Adrenal gland (tissue), 12 donors: ENCODE data around the gene CACNA1H. TPM values are rescaled to one million over a fixed set of nuclear protein-coding genes. Genes with fewer than 3 reads are reported as not detected.
A peak's percentile ranks its signal among the peaks of the same experiment; 100 is the strongest.

ENCODE experiments used
- DNase-seq, 7 donors: peaks; one replicate each; pipeline ENCODE4 v3.0.0-alpha.2; 2019 to 2020
- H3K27ac ChIP-seq, 5 donors: fragments of 200-600 bp; sonication (generic) in 4 of 5; 1 replicate in 3 of 5; 2 replicates in 2 of 5; pipeline versions ENCODE4 v1.5.1 to v1.8.0; 2016 to 2020; ENCODE audit warnings: mild to moderate bottlenecking in 1 of 5
- H3K27me3 ChIP-seq: fragments of 200-600 bp; 2 replicates; pipeline ENCODE4 v1.8.0; 2021
- H3K36me3 ChIP-seq, 2 donors: fragments of 200-600 bp; replicated peaks in 1 of 2; 1 replicate in 1 of 2; 2 replicates in 1 of 2; pipeline versions ENCODE4 v1.5.1 to v1.8.0; 2018 to 2022
- H3K4me1 ChIP-seq, 2 donors: fragments of 200-600 bp; replicated peaks in 1 of 2; 1 replicate in 1 of 2; 2 replicates in 1 of 2; pipeline versions ENCODE4 v1.5.1 to v1.8.0; 2018 to 2021
- H3K4me3 ChIP-seq, 4 donors: fragments of 200-600 bp; sonication (generic) in 3 of 4; one replicate each; pipeline ENCODE4 v1.5.1; 2016 to 2018
- H3K9me3 ChIP-seq, 3 donors: fragments of 200-600 bp; sonication (generic) in 1 of 3; replicated peaks in 1 of 3; 1 replicate in 2 of 3; 2 replicates in 1 of 3; pipeline versions ENCODE4 v1.5.1 to v1.8.0; 2016 to 2021
- CTCF ChIP-seq, 6 experiments: fragments of 450-650 bp in 4 of 6; fragments of 200-600 bp in 2 of 6; sonication (generic) in 1 of 6; IDR thresholded peaks; 1 replicate in 5 of 6; 2 replicates in 1 of 6; pipeline versions ENCODE4 v1.5.1 to v1.8.0; 2016 to 2021; ENCODE audit warnings: antibody characterized with exemption in 6 of 6, mild to moderate bottlenecking in 2 of 6, moderate library complexity in 1 of 6
- POLR2A ChIP-seq, 2 donors: fragments of 450-650 bp; IDR thresholded peaks; one replicate each; pipeline ENCODE4 v1.6.1; 2017; ENCODE audit warnings: antibody characterized with exemption in 2 of 2, mild to moderate bottlenecking in 2 of 2, moderate library complexity in 1 of 2
- WGBS, 4 donors: extraction: QIAGEN DNeasy Blood & Tissue Kit in 2 of 4; methylation state at CpG; one replicate each; pipeline versions ENCODE4 v1.1.5 to v1.1.7; 2013 to 2017; 5-methylcytosine and 5-hydroxymethylcytosine counted together
- intact Hi-C, 2 donors: fragments of 100-400 bp; cut with DNase I; formaldehyde crosslinking; loops; one replicate each; pipeline versions ENCODE4 v1.14.1 to v1.15.0; 2022 to 2023
- polyA plus RNA-seq, 3 donors: library from polyadenylated mRNA; stranded (reverse); fragments of 200-250 nt in 2 of 3; fragments of 350-450 nt in 1 of 3; fragmentation: Illumina TruSeq in 1 of 3; extraction: RNeasy Lipid Tissue Mini Kit (QIAGEN cat#74804) in 1 of 3; gene quantifications; one replicate each; pipeline ENCODE4 v1.2.3, GENCODE V29; 2013 to 2014
- total RNA-seq, 9 donors: library from RNA; depleted of rRNA in 4 of 9; stranded (reverse); fragments of >200 nt in 4 of 9; fragments of 120-200 nt in 1 of 9; fragmentation: NEBNext Ultra II Directional in 1 of 9; extraction: Animal tissue kit (Norgen Biotek cat#: 25700) in 1 of 9; gene quantifications; one replicate each; pipeline versions ENCODE4 v1.1.0 to v1.2.4, GENCODE V29; 2013 to 2023
- donor health status: healthy with polysubstance abuse.
- donor health status: Bipolar disorder and iron deficiency.
- donor health status: DM: yes; HTN: yes; CAD: no.
- donor health status: DM: no; HTN: no; CAD: no.
- donor health status: DM: no; HTN: no; CAD: no.
- donor health status: DM: yes; HTN: yes; CAD: no.

The CACNA1H gene
- total and polyA plus RNA-seq, 12 donors, result 14.0 to 121 (median 34.9) TPM

GRCh38 chr16:1201444-1201843 lies 48.5 kb downstream of the CACNA1H start:
- Histone ChIP-seq H3K4me3 (no peak overlapping the region), H3K27me3 (no peaks in the 10 kb centered on the region), H3K9me3 (no peaks in the 10 kb centered on the region), H3K4me1 (no peaks in the 10 kb centered on the region), H3K27ac (no peak overlapping the region), H3K36me3 (no peaks in the 10 kb centered on the region)
- no peak for TF ChIP-seq CTCF (IDR thresholded peaks at IDR 0.05)
- no peak for TF ChIP-seq POLR2A (IDR thresholded peaks at IDR 0.05)
- 92 to 96% (median 94%) methylated on average over 12 to 25 of the region's 25 CpGs for WGBS, 4 donors
- intact Hi-C loops, result no loop called here
- no peak for DNase-seq

GRCh38 chr16:1202274-1202673 lies 49.4 kb downstream of the CACNA1H start:
- TF ChIP-seq CTCF (IDR thresholded peaks at IDR 0.05), result no peak
- TF ChIP-seq POLR2A (IDR thresholded peaks at IDR 0.05), result no peak
- Histone ChIP-seq H3K4me3 (no peak overlapping the region), H3K27ac (no peak overlapping the region), H3K4me1 (no peaks in the 10 kb centered on the region), H3K27me3 (no peaks in the 10 kb centered on the region), H3K36me3 (no peaks in the 10 kb centered on the region), H3K9me3 (no peaks in the 10 kb centered on the region)
- no peak for DNase-seq
- 90 to 96% (median 95%) methylated on average over 13 to 18 of the region's 18 CpGs for WGBS, 4 donors
- intact Hi-C loops, result no loop called here

- Histone ChIP-seq H3K4me1 (no peaks in the 10 kb centered on the region), H3K36me3 (no peaks in the 10 kb centered on the region), H3K27me3 (no peaks in the 10 kb centered on the region), H3K27ac (no peak overlapping the region), H3K9me3 (no peaks in the 10 kb centered on the region), H3K4me3 (no peak overlapping the region)
- DNase-seq, result no peak
- 82 to 94% (median 86%) methylated on average over 6 to 17 of the region's 21 CpGs; no CpG with 5 or more reads in 1 of the 4 donors for WGBS, 4 donors
- intact Hi-C loops, result no loop called here
- TF ChIP-seq CTCF (IDR thresholded peaks at IDR 0.05) (no peak), POLR2A (IDR thresholded peaks at IDR 0.05) (no peak)
Observed at GRCh38 chr16:1204933-1205332, 52.0 kb downstream of the CACNA1H start.

GRCh38 chr16:1206326-1206725 lies 53.4 kb downstream of the CACNA1H start:
- H3K27ac ChIP-seq, result no peak overlapping the region
- H3K4me3 ChIP-seq, result no peak overlapping the region
- 66 to 79% (median 69%) methylated on average over 2 to 9 of the region's 9 CpGs for WGBS, 4 donors
- H3K4me1 ChIP-seq, result no peaks in the 10 kb centered on the region
- peak in 1 of 7 donors; percentile 19 for DNase-seq
- TF ChIP-seq POLR2A (IDR thresholded peaks at IDR 0.05) (no peak), CTCF (IDR thresholded peaks at IDR 0.05) (no peak)
- no peaks in the 10 kb centered on the region for H3K9me3 ChIP-seq
- no peaks in the 10 kb centered on the region for H3K27me3 ChIP-seq
- peaks cover 0 to 10% of the 10 kb centered on the region in 2 donors for H3K36me3 ChIP-seq
- intact Hi-C loops, result no loop called here
